ENCODE results near the gene GOLGA8S. TPM values are rescaled to one million over a fixed set of nuclear protein-coding genes. Genes with fewer than 3 reads are reported as not detected.
"Not testable (repeated sequence)": the region's sequence is repeated elsewhere in the genome, so short reads cannot be mapped to it uniquely, and the experiment has no call there.

Gene GOLGA8S
- total RNA-seq, 2 donors from 2014 or later: 0.14 to 0.42 TPM

GRCh38 chr15:23385886-23386430 lies 31.4 kb downstream of the GOLGA8S start:
- H3K36me3 ChIP-seq: no peaks in the 10 kb centered on the region
- no peaks in the 10 kb centered on the region for H3K9me3 ChIP-seq
- H3K4me3 ChIP-seq: no peak overlapping the region
- no peaks in the 10 kb centered on the region for H3K27me3 ChIP-seq (replicated peaks; ENCODE audit: insufficient read depth)
- no peak overlapping the region for H3K27ac ChIP-seq
- peaks cover 0 to 15% of the 10 kb centered on the region in 2 donors for H3K4me1 ChIP-seq (ENCODE audit: control insufficient read depth in 1 of 2, low read depth in 2 of 2)
- no peak for DNase-seq (ENCODE audit: low spot score)
- ATAC-seq (ENCODE audit: insufficient number of reproducible peaks, low FRiP score, low read depth): no peak
- TF ChIP-seq, protein P1, sequence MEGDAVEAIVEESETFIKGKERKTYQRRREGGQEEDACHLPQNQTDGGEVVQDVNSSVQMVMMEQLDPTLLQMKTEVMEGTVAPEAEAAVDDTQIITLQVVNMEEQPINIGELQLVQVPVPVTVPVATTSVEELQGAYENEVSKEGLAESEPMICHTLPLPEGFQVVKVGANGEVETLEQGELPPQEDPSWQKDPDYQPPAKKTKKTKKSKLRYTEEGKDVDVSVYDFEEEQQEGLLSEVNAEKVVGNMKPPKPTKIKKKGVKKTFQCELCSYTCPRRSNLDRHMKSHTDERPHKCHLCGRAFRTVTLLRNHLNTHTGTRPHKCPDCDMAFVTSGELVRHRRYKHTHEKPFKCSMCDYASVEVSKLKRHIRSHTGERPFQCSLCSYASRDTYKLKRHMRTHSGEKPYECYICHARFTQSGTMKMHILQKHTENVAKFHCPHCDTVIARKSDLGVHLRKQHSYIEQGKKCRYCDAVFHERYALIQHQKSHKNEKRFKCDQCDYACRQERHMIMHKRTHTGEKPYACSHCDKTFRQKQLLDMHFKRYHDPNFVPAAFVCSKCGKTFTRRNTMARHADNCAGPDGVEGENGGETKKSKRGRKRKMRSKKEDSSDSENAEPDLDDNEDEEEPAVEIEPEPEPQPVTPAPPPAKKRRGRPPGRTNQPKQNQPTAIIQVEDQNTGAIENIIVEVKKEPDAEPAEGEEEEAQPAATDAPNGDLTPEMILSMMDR (IDR thresholded peaks at IDR 0.05): no peak

DNA sequence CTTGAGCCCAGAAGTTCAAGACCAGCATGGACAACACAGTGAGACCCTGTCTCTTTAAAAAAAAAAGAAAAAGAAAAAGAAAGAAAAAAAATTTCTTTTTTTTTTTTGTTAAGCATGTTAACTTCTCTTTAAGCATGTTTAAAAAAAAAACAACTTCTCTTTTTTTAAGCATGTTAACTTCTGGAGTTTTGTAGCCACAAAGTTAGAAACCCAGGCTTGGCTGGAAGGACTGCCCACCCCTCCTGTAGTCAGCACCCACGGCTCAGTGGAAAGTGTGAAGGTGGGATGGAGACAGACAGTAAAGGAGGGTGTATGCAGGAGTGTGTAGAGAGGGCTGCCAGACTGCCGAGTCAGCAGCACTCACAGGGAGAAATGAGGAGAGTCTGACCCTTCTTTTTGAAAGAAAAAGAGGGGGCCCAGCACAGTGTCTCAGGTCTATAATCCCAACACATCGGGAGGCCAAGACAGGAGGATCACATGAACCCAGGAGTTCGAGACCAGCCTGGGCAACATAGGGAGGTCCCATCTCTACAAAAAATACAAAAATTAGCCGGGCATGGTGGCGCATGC lies 33.2 kb downstream of the GOLGA8S start:
- no peak for ATAC-seq (ENCODE audit: insufficient number of reproducible peaks, low FRiP score, low read depth)
- no peak overlapping the region for H3K27ac ChIP-seq
- DNase-seq (ENCODE audit: low spot score): no peak

DNA sequence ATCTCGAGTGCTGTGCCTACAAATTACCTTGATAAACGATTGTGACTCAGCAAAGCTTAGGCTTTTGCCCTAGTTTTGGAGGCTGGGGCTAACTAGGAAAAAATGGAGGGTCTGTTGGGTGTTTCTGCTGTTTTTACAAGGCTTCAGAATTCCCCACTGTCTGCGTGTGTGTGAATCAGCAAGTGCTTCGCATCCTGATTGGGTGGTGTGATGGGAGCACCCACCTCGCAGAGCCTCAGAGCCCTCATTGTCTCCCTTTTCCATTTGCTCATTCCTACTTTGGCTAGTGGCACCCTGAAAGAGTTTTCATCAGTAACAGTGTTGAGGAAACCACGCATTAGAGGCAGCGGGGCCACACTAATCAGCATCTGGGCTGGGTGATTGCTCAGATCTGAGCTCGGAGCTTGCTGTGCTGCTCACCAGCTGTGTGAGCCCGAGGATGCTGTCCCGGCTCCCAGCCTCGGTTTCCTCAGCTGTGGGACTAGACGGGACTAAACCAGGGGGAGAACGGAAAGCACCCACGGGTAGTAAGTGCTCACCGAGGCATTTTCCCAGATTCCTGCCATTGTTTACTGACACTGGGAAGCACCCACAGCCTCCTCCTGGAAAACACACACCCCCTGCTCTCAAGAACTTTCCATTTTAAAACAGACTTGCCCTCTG lies 40.6 kb downstream of the GOLGA8S start:
- no peak overlapping the region for H3K4me3 ChIP-seq
- ATAC-seq (ENCODE audit: insufficient number of reproducible peaks, low FRiP score, low read depth) (no peak), DNase-seq (ENCODE audit: low spot score) (no peak)
- no peak overlapping the region for H3K27ac ChIP-seq
- no peaks in the 10 kb centered on the region for H3K27me3 ChIP-seq (replicated peaks; ENCODE audit: insufficient read depth)
- H3K4me1 ChIP-seq (ENCODE audit: control insufficient read depth in 1 of 2, low read depth in 2 of 2): peaks cover 29 to 32% of the 10 kb centered on the region in 2 donors
- H3K36me3 ChIP-seq: no peaks in the 10 kb centered on the region
- H3K9me3 ChIP-seq: no peaks in the 10 kb centered on the region
- TF ChIP-seq, protein P1 (IDR thresholded peaks at IDR 0.05): no peak

More for the DNA sequence above, 33.2 kb downstream of the GOLGA8S start:
- Histone ChIP-seq H3K4me3 (no peak overlapping the region), H3K9me3 (no peaks in the 10 kb centered on the region), H3K4me1 (ENCODE audit: control insufficient read depth in 1 of 2, low read depth in 2 of 2) (peaks cover 0 to 10% of the 10 kb centered on the region in 2 donors), H3K27me3 (replicated peaks; ENCODE audit: insufficient read depth) (no peaks in the 10 kb centered on the region), H3K36me3 (no peaks in the 10 kb centered on the region)
- TF ChIP-seq, protein P1 (IDR thresholded peaks at IDR 0.05): no peak

DNA sequence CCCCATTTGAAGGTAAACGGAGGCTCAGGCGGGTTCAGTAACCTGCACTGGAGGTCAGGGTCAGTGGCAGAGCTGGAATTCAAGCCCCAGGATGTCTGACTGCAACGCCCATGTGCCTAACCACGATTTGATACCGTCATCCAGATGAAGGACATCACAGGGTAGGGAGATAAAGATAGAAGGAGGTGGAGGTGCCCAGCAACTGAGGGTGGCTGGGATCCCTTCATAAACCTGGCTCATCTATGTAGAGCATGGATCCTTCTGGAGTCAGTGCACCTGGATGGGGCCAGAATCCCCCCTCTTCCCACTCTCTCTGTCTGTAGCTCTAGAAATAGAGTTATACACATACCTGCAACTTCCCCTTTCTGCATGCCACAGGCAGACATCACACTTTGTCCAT lies 41.3 kb downstream of the GOLGA8S start:
- H3K27ac ChIP-seq: no peak overlapping the region
- no peak for DNase-seq (ENCODE audit: low spot score)

GRCh38 chr15:23397779-23398178 lies 43.2 kb downstream of the GOLGA8S start:
- Histone ChIP-seq H3K4me3 (no peak overlapping the region), H3K27ac (peak overlapping the region; percentile 64 to 91), H3K4me1 (ENCODE audit: control insufficient read depth in 1 of 2, low read depth in 2 of 2) (peaks cover 39 to 56% of the 10 kb centered on the region in 2 donors), H3K36me3 (no peaks in the 10 kb centered on the region), H3K27me3 (replicated peaks; ENCODE audit: insufficient read depth) (no peaks in the 10 kb centered on the region), H3K9me3 (no peaks in the 10 kb centered on the region)
- no peak for DNase-seq (ENCODE audit: low spot score)
- peak; percentile 44 for ATAC-seq (ENCODE audit: insufficient number of reproducible peaks, low FRiP score, low read depth)
- TF ChIP-seq, protein P1 (IDR thresholded peaks at IDR 0.05): no peak

More for the DNA sequence above, 41.3 kb downstream of the GOLGA8S start:
- Histone ChIP-seq H3K4me3 (no peak overlapping the region), H3K36me3 (no peaks in the 10 kb centered on the region), H3K27me3 (replicated peaks; ENCODE audit: insufficient read depth) (no peaks in the 10 kb centered on the region), H3K4me1 (ENCODE audit: control insufficient read depth in 1 of 2, low read depth in 2 of 2) (peaks cover 29 to 37% of the 10 kb centered on the region in 2 donors), H3K9me3 (no peaks in the 10 kb centered on the region)
- TF ChIP-seq, protein P1 (IDR thresholded peaks at IDR 0.05): no peak
- no peak for ATAC-seq (ENCODE audit: insufficient number of reproducible peaks, low FRiP score, low read depth)

DNA sequence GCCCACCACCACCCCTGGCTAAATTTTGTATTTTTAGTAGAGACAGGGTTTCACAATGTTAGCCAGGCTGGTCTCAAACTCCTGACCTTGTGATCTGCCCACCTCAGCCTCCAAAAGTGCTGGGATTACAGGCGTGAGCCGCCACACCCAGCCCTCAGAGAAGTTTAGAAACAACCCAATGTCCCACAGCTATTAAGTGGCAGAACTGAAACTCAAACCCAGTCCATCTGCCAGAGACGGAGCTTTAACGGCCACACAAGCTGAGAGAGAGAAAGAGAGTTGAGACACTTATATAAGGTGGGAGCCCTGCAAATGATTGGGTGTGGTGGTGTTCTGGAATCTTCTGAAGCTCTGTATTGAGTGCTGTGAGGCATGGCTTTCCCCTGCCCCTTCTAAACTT lies 43.8 kb downstream of the GOLGA8S start:
- peak overlapping the region; percentile 64 to 91 for H3K27ac ChIP-seq
- DNase-seq (ENCODE audit: low spot score): not testable (repeated sequence)

DNA sequence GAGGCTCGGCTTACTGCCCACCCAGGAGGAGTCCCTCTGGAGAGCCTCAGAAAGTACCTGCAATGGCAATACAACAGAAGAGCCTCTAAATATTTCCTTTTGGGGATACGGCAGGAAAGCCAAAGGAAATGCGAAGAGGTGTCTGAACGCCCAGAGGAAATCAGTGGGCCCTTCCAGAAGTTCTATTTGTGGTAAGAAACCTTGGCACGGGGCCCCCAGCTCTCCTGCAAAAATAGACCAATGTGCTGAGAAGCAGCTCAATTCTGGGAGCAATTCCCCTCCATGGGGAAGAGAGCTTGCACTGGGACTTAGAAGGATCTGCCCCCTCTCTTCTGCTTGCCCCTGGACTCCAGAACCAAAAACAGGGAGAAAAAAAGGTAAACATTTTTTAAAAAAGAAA lies 44.7 kb downstream of the GOLGA8S start:
- not testable (repeated sequence) for H3K36me3 ChIP-seq; H3K4me3 ChIP-seq; DNase-seq (ENCODE audit: low spot score); ATAC-seq (ENCODE audit: insufficient number of reproducible peaks, low FRiP score, low read depth); H3K27me3 ChIP-seq (replicated peaks; ENCODE audit: insufficient read depth); H3K9me3 ChIP-seq
- Histone ChIP-seq H3K27ac (peak overlapping the region; percentile 64 to 91), H3K4me1 (ENCODE audit: control insufficient read depth in 1 of 2, low read depth in 2 of 2) (peaks cover 41 to 63% of the 10 kb centered on the region in 2 donors)

More for the DNA sequence above, 43.8 kb downstream of the GOLGA8S start:
- H3K4me3 ChIP-seq; H3K36me3 ChIP-seq; H3K27me3 ChIP-seq (replicated peaks; ENCODE audit: insufficient read depth); ATAC-seq (ENCODE audit: insufficient number of reproducible peaks, low FRiP score, low read depth); H3K9me3 ChIP-seq: not testable (repeated sequence)
- peaks cover 41 to 62% of the 10 kb centered on the region in 2 donors for H3K4me1 ChIP-seq (ENCODE audit: control insufficient read depth in 1 of 2, low read depth in 2 of 2)

Measured in thoracic aorta (tissue), 2 donors.